GM21528 (cell line): ENCODE data around the gene COBL.

Experiments used
- ATAC-seq: cut with Tn5 transposase; IDR thresholded peaks from one replicate; pipeline ENCODE4 v1.9.1; 2021; ENCODE audit warnings: mild to moderate bottlenecking, moderate library complexity; ENCODE audit not compliant: unreplicated experiment, low FRiP score

Gene COBL

DNA sequence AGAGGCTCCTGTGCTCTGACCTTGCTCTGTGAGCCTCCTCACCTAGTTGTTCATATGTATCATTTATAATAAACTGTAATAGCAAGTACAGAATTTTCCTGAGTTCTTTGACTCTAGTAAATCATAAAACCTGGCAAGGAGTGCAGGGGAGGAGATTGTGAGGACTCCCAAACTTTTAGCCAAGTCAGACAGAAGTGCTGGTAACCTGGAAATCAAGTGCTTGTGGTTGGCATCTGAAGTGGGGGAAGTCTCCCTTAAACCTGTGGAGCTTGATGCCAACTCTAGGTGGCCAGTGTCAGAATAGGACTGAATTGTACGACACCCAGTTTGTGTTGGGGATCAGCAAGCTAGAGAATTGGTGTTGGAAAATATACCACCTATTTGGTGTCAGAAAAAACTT, 327.6 kb downstream of the COBL start:
- ATAC-seq, result no peak

DNA sequence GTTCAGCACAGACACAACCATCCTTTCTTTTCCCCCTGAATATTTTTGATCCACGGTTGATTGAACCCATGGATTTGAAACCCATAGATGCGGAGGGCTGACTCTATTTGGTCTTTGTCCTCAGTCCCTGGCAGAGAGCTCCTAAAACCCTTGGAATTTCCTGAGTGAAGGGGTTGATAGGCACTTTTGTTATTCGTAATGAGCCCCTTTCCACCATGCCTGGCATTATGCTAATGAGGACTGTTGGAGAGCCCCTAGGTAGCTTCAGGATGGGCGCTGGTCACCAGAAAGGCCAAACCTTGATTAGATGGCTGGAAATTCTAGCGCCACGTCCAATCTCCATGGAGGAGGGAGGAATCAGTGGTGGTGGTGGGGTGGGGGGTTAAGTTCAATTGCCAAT, 328.1 kb downstream of the COBL start:
- ATAC-seq, result no peak

DNA sequence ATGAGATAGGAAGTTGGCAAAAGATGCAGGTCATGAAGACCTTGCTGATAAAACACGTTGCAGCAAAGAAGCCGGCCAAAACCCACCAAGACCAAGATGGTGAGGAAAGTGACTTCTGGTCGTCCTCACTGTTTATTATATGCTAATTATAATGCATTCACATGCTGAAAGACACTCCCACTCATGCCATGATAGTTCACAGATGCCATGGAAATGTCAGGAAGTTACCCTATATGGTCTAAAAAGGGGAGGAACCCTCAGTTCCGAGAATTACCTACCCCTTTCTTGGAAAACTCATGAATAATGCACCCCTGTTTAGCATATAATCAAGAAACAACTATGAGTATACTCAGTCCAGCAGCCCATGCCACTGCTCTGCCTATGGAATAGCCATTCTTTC, 331.5 kb downstream of the COBL start:
- ATAC-seq, result no peak

DNA sequence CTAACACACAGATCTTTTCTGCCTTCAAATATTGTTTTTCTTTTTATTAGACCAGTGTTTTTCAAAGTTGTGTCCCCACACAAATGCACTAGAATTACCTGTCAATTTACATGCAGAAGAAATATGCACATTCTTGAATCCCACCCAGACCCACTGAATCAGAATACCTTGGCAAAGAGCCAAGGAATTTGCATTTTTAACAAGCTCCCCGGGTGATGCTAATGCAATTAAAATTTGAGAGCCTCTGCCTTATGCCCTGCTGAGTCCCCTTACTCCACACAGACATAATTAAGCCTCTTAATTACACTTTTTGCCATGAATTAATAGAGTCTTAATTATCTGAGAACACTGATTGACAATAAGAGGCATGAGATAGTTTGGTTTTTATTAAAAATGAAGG, 332.8 kb downstream of the COBL start:
- no peak for ATAC-seq

DNA sequence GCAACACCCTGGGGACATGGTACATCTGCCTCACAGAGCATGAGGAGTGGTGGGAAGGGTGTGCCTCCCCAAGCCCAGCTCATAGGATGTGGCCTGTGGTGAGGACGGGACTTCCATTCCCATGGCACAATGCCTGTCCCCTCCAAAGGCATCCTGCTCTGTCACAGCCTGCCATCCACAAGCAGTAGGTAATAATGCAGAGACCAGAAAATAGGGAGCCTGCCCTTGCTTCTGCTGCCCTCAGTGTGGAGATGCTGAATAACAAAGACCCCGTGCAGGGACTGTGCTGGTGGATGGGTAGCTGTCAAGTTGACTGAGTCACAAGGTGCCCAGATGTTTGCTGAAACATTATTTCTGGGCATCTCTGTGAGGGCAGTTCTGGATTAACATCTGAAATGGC, 334.0 kb downstream of the COBL start:
- no peak for ATAC-seq

DNA sequence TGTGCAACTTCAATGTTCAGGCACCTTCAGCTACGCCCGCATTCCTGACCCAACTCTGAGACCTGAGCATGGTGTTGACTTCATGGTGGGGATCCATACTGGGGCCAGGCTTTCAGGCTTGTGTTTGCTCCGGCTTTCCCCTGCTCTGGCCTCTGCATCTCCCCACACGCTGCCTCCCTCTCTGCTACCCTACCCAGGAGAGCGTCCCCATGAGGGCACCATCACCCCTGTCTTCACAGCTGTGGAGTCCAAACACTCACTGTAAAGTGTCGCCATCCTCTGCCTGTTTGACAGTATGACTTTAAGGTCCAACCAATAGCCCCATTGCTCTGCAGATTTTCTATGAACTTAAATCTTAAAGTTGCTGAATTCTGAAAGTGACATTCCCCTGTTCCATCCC, 334.9 kb downstream of the COBL start:
- no peak for ATAC-seq

DNA sequence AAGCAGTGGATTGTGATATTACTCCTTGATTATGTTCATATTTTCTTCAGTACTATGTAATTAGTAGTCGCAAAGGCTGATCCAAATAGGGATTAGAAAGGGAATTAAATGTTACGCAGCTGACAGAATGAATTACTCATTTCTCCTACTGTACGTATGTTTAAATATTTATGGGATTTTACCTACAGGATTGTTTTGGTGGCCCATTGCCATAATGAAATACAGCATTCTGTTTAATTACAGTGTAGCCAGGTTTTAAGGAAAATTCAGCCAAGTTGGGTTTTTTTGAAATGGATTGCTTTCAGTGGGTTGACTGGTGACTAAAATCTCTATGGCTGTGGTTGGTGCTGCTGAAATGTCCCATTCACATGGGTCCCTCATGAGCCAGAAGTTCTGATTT, 336.2 kb downstream of the COBL start:
- no peak for ATAC-seq

DNA sequence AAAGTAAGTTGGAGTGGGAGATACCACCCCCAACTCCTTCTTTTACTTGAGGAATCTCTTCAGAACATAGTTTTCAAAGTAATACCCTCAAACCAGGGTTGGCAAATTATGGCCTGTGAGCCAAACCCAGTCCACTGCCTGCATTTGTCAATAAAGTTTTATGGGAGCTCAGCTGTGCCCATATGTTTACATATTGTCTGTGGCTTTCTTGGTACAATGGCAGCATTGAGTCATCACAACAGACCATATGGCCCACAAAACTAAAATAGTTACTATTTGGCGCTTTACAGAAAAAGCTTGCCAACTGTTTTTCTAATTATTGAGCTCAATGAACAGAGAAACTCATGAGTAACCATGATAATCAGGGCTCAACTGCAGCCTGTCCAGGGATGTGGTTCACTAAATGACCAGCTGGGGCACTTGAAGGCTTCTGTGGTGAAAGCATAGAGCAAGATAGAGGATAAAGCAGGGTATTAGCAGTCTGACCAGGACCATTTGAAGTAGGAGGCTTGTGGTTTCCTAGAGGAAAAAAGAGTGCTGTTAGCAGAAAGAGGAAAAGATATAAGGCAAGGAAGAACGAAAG, 337.9 kb downstream of the COBL start:
- no peak for ATAC-seq

DNA sequence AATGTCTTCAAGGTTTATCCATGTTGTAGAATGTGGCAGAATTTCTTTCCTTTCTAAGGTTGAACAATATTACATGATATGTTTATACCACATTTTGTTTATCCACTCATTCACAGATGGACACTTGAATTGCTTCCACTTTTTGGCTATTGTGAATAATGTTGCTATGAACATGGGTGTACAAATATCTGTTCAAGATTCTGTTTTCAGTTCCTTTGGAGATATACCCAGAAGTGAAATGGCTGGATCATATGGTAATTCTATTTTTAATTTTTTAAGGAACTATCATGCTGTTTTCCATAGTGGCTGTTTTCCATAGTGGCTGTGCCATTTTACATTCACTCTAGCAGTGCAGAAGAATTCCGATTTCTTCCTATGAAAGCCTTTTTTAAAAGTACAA, 339.2 kb downstream of the COBL start:
- no peak for ATAC-seq

DNA sequence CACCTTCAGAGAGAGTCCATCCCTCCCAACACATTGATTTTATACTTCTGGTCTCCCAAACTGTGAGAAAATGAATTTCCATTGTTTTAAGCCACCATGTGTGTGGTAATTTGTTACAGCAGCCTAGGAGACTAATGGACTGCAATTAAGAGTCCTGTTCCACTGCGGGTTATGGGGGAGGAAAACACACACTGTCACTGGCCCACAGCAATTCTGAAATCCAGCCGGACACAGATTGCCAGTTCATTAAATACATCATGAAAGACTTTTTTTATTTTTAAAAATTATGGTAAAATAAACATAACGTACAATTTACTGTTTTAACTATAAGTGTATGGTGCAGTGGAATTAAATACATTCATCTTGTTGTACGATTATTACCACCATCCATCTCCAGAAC, 340.5 kb downstream of the COBL start:
- no peak for ATAC-seq

DNA sequence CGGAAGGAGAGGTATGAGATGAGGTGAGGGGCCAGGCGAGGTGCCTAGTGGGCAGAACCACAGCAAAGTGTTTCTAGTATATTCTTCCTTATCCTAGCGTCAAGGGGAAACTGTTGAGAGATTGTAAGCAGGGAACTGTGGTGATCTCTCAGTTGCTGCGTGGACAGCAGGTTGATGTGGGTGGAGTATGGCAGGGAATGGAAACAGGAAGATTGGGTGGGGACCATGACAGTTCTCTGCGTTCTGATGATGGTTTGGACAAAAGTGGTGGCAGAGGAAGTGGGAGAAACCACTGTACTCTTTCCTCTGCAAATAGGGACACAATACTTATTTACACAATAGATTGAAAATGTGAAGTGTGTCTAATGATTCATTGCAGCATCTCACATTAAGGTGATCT, 342.4 kb downstream of the COBL start:
- ATAC-seq, result no peak

DNA sequence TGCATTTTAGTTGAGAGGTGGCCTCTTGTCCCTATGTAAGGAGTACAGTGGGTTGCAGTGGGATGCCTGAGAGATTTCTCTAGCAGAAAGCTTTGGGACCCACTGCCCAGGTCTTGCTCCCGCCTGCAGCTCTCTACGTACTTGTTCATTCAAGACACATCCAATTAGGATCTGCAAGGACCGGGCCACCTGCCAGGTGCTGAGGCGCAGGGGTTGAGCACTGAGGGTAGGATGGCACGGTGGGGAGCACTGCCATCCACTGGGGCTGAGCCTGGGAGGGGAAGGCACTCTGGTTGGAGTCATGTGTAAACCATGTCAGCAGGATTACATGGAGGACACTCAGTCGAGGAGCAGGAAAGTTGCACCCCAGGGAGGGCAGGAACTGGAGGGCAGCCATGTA, 342.8 kb downstream of the COBL start:
- no peak for ATAC-seq

DNA sequence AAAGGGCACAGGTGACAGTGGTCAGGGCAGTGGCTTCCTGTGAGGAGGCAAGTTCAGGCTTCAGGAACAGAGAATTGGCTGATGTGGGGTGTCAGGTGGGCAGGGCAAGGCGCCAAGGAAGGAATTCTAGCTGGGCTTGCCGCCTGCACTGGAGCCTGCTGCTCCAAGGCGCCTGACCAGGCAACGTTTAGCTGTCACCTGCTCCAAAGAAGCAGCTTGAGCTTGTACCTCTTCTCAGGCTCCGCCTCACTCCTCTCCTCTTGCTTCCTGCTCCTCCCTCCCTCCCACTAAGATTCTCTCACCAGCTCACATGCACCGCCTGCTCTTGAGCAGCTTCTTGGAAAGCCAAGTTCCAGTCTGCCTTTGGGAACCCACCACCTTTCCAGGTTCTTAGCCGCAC, 346.5 kb downstream of the COBL start:
- ATAC-seq, result no peak
